IPS-NIHi7 (cell line): ENCODE results near the gene FBXO30.

ENCODE experiments used
- DNase-seq: peaks from one replicate; pipeline ENCODE4 v3.0.0; 2012; ENCODE audit warnings: mixed read lengths; ENCODE audit errors: extremely low spot score

FBXO30 gene

DNA sequence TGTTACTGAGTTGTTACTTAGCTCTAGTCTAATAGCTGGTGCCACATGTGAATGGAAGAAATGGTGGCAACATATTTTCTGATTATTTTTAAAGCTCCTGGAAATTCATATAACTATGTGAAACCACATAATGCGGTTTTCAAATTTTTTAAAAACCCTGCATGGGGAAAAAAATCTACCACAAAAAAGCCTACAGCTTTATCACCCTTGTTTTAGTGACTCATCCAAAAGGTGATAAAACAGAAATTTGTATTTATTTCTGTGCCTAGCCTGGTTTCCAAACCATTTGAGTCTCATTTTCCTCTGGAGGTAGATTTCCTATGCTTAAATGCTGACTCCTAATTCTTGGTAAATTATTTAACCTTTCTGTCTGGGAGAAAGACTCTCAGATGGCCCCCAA, 5.4 kb upstream of the FBXO30 start:
- no peak for DNase-seq

DNA sequence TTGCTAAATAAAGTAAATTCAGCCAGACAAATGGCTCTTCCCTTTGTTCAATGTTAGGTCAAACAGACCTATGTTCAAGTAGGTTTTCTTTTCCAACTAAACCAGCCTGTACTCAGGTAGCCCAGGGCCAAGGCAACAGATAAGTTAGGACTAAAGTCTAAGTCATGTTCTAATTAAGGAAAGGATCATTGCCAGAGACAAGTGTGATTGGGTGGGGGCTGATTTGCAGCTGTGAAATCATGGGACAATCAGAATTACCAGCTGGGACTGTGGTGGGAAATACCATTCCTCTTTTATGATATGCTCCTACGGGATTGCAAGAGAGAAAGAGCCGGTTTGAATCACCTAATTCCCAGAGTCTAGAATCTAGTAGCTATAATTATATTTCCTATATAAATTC, 4.2 kb upstream of the FBXO30 start:
- DNase-seq = no peak

DNA sequence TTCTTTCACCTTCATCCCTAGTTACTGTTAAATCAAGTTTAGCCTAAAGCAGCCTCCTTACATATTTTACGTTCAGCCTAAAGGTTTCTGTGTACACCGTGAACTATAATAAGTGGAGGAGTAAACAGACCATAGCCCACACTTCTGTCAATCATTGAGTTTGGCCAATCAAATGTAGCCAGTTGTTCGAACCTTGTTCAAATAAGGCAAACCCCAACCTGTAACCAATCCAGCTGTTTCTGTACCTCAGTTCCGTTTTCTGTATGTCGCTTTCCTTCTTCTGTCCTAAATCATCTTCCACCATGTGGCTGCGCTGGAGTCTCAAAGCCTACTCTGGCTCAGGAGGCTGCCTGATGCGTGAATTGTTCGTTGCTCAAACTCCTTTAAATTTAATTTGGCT, 1.8 kb upstream of the FBXO30 start:
- no peak for DNase-seq

DNA sequence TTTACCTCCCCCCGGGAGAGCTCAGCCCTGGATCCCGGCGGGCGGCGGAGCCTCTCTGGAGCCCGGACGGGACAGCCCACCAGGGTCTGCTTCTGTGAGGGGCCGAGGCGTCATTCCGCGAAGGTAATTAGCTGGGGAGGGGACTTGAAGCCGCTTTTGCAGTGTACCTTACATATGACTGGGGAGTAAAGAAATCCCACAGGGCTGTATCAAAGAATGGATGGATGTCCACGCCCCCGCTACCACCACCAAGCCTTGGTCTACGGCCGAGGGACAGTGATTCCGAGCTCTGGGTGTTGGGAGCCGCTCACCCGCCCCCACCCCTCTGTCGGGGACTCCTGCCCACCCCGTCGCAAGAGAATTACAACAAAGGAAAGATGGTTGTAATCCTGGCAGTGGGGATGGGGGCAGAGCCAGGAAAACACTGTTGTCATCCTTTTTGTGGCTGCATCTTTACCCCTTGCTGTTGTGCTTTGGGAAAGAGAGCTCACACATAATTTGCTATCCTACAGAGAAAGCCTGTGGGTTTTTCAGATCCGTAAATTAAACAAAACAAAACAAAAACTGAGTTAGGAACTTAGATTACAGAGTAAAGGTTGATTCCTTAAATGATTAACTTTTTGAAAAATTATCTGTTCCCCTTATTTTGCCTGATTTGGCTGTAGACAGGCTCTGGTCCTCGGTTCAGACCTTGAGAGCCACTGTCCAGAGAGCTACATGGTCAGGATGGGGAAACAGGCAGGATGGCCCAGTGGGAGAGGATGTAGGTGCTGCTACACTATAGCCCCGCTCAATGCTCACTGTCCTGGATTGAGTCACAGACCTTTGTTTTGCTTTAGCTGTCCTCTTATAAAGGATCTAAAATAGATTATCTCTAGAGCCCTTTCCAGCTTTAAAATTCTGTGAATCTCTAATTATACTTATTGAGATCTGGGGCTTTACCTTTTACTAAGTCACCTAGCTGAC, 997 bp upstream of the FBXO30 start:
- DNase-seq = peak; percentile 60

DNA sequence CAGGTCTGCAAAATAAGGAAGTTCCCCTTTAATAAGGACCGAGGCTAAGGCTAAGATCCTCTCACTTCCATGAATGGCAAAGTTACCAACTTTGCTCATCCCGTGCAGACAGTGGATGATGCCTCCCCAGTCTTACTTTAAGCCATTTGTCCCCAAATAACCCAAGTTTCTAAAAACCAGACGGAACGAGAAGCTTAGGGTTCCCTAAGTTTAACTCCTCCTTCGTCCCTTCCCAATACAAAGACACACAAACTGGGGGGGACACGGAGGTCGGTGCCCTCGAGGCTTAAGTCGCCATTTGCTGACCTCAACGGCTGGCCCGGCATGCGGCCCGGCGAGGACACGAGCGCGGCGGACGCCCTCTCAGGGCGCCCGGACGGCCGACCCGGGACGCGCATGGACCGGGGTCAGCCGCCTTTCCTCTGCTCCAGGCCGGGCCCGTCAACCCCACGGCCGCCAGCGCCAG, 527 bp downstream of the FBXO30 start:
- DNase-seq = peak; percentile 31

DNA sequence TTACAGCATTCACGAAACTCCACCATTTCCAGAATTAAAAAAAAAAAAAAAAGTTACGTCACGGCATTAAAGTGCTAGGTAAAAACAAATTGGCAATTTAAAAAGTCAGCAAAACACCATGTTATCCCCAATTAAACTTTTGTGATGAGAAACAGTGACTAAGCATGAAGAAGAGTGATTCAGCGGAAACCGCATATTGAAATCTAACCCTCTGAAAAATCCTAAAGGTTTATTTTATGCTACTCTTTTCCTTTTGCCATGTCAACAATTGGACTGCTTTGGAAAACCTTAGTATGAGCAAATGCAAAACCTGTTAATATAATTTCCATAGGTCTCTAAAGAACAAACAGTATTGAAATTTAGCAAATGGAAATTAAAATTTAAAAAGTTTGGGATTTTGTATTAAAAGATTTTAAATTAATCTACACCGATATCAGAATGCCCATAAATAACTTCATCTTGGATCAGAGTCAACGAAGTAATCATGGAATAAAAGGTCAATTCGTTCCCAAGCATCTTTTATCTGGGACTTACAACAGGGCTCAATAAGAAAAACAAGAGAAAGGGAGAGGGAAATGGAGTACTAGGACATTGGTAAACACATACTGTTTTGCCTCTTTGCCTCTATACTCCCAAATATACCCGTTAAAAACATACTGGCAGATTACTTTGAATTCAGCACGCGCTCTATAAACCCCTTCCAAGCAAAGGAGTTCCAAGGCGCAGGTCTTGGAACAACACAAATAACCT, 1.1 kb downstream of the FBXO30 start:
- DNase-seq = no peak

DNA sequence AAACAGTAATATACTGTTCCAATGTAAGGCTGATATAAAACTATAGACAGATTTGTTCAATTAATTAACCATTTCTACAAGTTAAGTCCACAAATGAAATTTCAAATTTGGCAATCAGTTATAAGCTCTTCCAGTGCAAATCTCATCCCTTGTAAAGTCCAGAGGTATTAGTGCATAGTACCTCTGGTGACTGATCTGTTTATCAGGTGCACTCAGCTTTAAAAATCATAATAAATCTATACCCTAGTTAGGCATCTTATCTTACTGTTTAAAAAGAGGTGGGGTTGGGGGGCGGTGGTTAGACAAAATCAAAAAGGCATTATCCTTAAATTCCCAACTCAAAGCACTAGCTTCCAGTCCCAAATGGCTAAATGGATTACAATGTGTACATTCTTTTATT, 2.9 kb downstream of the FBXO30 start:
- DNase-seq = no peak

DNA sequence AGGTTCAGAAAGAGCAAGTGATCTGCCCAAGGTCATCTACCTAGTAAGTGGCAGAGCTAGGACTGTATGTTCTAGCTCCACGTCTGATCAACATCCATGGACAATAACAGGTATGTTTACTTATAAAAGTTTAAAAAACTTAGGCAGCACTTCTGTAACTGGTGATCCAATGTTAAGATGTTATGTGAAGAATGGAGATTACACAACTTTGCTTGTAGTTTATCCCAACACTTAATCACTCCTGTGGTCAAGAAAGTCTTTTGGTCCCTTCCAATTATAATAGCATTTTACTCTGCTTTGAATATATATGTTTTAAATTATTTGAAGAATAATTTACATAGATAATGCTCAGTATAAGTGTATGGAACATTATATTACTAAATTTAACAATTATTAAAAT, 4.8 kb downstream of the FBXO30 start:
- no peak for DNase-seq

DNA sequence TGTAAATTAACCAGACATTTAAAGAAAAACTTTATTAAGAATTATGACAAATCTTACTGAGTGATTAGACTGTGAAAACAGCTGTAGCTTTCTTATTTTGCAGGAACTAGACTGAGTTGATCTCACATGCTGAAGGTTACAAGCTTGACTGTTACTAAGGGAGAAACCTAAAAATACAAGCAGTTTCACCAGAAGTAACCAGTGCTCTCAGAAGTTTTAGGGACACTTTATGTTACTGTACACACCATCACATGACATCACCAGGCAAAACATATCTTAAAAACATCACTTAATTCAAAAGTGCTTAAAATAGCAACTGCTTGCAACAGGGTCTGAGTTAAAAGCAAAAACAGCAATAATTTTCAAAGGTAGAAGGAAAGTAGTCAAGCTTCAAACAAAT, 5.4 kb downstream of the FBXO30 start:
- no peak for DNase-seq

DNA sequence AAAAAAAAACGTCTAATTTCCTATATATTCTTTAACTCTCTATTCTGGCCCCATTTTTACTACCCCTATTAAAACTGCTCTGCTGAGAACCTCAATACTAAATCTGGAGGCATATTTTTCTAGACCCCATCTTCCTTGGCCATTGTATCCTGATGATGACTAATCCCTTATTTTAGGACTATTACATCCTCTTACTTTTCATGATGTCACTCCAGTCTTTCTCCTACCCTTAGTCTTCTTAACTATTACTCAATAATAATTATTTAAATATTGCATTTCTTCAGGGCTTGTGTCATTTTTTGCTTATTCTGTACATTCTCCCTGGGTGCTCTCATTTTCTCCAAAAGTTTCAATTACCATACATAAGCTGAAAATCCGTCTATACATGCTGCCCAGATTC, 6.4 kb downstream of the FBXO30 start:
- DNase-seq = no peak

DNA sequence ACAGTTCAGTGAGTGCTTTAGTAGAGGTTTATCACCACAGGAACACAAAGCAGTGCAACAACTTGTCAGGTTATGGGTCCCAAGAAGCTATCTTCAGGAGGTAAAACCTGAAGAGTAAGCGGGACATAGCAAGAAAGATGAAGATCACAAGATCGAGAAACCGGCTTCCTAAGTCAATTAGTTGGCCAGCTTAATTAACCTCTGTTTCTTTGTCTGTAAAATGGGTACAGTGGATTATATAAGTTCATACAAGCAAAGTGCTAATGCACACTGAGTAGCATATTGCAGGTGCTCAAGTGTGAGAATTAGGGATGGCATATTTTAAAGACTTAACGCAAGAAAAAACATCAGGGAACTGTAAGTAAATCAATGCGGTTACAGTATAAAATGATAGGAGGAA, 12.5 kb downstream of the FBXO30 start:
- DNase-seq = no peak

DNA sequence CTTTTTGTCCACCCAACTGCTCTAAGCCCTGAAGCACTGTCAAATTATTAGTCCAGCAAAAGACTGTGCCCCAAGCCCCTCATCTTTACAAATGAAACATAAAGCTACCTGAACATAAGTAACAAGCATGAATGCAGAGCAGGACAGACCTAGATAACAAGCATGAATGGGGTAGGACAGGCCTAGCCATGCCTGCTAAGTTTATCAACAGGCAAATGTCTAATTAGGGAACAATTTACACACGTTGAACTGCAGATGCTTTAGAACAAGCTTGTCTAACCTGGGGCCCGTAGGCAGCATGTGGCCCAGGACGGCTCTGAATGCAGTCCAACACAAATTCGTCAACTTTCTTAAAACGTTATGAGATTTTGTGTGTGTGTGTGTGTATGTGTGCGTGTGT, 13.6 kb downstream of the FBXO30 start:
- DNase-seq = no peak

DNA sequence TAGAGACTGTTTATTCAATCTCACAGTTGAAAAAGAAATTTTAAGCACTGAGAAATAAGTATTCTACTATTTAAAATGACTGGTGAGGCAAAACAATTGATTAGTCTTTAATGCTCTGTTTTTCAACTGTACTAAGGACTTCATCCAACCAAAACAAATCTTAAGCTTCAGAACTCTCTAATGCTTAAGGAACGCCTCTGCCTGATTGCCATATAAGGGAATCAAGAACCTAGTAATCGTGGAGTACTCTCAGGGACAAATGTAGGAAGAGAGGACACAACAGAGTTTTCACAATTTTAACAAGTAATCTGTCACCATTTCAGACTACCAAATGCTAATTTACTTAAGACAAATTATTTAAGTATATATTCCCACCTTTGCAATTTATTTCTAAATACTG, 16.1 kb downstream of the FBXO30 start:
- DNase-seq = peak; percentile 14

DNA sequence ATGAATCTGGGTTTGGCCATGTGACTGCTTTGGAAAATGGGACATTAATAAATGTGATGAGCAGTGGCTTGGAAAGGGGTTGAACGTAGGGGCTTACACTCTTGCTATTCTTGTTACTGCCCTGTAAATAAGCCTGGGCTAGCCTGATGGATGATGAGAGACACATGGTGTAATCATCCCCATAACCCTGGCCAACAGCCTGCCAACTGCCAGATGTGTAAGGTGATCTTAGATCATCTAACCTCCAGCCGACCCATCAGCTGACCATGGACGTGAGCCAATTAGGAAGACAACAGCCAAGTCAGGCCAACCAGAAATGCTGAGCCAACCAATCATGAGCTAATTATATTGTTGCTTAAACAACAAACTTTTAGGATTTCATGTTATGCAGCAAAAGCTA, 25.2 kb downstream of the FBXO30 start:
- no peak for DNase-seq

DNA sequence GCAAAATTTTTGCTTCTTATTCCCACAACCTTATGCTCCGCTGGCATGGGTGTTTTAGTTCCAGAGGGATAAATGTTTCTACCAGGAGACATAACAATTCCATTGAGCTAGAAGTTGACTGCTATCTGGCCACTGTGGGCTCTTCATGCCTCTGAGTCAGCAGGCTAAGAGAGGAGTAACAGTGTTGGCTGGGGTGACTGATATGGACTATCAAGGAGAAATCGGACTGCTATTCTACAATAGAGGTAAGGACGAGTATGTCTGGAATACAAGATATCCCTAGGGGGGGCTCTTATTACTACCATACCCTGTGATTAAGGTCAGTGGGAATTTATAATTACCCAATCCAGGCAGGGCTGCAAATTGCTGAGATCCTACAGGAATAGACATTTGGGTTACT, 26.9 kb downstream of the FBXO30 start:
- no peak for DNase-seq

DNA sequence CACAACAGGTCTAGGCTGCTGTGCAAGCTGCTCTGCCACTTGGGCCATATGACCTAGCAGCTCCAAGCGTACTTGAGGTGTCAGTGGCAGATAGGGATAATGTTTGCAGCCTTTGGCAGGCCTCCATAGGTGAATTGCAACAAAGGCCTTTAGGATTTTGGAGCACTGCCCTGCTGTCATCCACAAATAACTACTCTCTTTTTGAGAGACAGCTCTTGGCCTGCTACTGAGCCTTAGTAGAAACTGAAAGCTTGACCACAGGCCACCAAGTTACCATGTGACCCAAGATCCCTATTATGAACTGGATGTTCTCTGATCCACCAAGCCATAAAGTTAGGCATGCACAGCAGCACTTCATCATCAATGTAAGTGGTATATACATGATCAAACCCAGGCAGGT, 29.9 kb downstream of the FBXO30 start:
- no peak for DNase-seq

DNA sequence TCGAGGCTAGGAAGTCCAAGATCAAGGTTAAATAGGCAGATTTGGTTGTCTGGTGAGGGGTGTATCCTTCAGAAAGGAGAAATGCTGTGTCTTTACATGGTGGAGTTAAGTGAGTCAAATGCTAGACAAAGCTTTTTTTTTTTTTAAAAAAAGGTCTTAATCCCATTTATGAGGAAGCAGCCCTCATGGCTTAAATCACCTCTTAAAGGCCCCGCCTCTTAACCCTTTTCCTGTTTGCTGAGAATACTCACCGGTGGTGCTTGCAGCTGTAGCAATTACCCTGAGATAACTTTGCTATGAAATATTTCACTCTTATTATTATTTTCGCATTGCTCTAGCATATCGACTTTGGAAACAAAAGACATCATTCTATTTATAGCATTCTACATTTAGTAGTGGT, 30.8 kb downstream of the FBXO30 start:
- DNase-seq = no peak

DNA sequence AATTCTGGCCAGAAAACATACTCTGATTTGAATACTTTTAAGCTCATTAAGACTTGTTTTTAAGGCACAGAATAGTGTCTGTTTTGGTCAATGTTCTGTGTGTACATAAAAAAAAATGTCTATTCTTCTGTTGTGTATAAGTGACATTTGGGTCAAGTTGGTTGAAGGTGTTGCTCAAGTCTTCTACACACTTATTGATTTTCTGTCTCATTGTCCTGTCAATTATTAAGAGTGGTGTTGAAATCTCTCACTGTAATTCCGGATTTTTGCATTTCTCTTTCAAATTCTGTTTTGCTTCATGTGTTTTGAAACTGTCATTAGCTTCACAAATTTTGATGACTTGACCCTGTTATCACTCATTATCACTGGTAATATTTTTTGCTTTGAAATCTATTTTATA, 41.7 kb downstream of the FBXO30 start:
- no peak for DNase-seq

DNA sequence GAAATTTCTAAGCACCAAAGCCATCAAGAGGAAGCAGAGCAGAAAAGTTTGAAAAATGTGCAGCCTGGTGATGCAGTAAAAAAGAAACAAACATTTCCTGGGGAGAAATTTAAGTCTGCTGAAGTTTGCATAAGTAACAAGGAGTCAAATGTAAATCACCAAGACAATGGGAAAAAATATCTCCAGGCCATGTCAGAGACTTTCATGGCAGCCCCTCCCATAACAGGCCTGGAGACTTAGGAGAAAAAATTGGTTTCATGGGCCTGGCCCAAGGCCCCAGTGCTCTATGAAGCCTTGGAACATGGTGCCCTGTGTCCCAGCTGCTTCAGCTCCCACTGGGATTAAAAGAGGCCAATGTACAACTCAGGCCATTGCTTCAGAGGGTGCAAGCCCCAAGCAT, 49.1 kb downstream of the FBXO30 start:
- no peak for DNase-seq

DNA sequence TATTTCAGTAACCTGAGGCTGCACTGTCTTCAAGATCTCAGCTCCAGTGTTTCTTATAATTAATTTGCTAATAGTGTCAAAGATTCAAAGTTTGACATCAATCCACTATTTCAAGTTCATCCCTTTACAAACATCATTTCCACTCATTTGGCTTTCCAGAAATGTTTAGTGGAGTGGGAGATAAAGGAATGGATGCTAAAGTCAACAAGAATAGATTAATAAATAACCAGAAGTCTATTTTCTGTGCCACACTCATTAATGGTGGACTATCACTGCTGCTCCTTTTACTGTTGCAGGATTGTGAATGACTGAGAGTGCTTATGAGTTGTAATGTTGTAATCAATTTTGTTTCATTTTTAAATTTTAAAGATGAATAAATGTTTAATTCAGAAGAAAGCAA, 50.9 kb downstream of the FBXO30 start:
- no peak for DNase-seq

DNA sequence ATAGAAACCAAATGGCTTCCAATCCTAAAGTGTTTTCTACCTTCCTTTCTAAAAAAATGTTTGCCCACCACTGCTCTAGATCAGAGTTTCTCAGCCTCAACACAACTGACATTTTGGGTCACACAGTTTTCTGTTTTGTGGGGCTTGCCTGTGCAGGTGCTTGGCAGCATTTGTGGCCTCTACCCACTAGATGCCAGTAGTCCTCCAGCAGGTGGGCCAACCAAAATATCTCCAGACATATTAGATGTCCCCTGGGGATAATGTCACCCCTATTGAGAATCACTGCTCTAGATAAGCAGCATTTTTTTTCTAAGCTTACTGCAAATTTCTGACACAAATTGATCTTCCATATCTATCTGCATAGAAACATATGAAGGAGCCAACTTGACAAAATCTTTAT, 53.0 kb downstream of the FBXO30 start:
- DNase-seq = no peak

DNA sequence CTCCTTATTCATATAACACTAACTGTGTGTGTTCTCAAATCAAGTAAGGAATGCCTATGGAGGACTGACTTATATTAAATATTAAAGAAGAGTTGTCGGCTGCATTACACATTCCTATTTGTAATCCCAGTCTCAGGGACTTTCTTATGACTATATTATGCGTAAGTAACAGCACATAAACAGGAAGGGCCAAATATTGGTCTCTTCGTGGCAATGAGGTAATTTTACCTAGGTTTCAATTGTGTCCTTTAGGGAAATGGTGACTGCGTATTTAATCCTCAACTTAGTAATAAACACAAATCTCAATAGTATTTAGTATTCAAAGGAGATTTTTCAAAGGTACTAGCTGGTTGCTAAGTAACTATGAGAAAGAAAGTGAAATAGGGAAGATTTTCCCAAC, 56.5 kb downstream of the FBXO30 start:
- no peak for DNase-seq

DNA sequence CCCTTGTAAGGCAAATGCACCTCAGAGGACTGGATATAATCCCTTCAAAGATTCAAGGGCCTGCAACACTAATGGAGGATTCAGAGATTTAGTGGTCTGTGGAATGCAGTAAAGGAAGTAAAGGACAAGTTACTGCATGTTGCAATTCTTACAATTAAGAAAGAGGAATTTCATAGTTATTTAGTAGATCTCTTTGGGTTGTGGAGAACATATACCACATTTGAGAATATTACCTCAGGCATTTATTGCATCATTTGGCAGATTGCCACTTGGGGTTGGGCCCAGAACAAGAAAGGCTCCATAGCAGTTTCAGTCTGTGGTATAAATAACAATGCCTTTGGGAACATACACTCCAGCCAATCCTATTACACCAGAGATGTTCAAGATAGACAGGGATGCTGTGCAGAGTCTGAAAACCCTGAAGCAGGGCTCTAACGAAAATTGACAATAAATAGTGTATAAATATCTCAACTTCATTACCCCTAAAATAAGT, 58.4 kb downstream of the FBXO30 start:
- DNase-seq = no peak
